Middle frontal gyrus (tissue), 1 donor: ENCODE data around the gene CD300LD.

Source experiments
- DNase-seq: peaks from one replicate; pipeline ENCODE4 v3.0.0-alpha.2; 2015; ENCODE audit warnings: low spot score; ENCODE audit errors: extremely low spot score

CD300LD gene

DNA sequence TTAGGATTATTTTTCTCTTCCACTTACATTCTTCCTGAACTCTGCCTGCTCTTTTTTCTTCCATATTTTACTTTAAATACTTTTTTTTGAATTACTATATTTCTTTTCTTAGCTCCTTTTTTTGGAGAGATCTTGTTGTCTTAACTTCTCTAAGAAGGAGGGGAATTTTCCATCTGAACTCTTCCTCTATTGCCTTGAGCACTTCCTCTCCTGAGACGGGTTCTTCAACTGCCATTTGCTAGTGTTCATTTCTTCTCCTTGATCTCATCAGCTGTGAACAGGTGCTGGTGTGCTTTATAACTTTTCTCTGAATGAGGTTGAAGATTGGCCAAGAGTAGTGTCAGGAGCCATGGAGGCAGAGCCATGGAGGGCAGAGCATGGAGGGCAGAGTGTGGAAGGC lies 15.1 kb upstream of the CD300LD start:
- DNase-seq: no peak

- no peak for DNase-seq
Measured at GRCh38 chr17:74606050-74606449, 14.0 kb upstream of the CD300LD start.

- DNase-seq: no peak
Measured at GRCh38 chr17:74605361-74605760, 13.3 kb upstream of the CD300LD start.

GRCh38 chr17:74604761-74605160 lies 12.7 kb upstream of the CD300LD start:
- DNase-seq: no peak

DNA sequence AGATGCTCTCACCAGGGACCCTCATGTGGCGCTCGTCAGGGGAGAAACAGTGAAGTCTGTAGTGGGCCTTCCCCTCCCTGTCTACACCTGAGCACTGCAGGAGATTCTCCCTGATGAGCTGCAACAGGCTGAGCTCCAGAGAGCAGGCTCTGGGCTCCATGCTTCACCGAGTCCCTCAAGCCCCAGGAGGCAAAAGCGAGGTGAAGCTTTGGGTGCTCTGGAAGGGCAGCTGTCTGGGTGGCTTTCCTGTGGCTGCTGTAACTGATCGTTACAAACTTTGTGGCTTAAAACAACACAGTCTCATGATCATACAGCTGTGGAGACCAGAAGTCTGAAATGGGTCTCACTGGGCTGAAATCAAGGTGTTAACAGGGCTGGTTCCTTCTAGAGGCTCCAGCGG lies 12.1 kb upstream of the CD300LD start:
- no peak for DNase-seq

DNA sequence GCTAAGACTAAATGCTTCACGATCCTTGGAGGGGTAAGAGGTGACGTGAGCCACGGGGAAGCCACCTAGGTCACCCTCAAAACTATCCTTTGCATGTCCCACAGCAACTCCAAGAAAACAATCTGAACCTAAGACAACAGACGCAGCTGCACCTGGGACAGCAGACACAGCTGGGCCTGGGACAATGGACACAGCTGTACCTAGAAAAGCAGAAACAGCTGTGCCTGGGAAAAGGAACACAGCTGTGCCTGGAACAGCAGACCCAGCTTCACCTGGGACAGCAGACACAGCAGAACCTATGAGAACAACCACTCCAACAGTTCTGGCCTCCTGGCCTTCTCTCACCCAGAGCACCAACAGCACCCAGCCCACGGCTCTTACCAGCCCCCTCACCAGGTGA lies 11.7 kb upstream of the CD300LD start:
- DNase-seq: no peak

- DNase-seq: no peak
Measured at GRCh38 chr17:74603037-74603635, 11.1 kb upstream of the CD300LD start.

DNA sequence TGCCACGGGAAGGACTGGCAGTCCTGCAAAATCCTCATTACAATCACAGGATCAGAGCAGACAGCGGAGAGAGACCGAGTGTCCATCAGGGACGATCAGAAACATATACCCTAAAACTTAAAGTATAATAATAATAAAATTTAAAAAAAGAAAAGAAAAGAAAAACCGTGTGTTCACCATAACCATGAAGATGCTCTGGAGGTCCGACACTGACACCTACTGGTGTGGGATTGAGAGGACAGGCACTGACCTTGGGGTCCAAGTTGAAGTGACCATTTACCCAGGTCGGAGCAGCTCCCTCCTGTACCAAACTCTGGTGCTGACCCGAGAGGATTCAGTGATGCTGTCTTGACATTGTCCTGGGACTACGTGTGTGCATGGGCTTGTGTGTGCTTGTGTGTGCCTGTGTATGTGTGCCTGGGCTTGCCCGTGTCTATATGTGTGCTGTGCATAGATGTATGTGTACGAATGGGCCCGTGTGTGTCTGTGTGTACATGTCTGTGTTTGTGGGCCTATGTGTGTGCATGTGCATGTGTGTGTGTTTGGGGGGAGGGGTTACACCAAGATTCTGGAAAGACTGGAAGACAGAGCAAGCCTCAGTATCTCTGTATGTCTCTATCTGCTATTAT lies 10.0 kb upstream of the CD300LD start:
- DNase-seq: no peak

- DNase-seq: no peak
Measured at GRCh38 chr17:74599448-74599939, 7.4 kb upstream of the CD300LD start.

DNA sequence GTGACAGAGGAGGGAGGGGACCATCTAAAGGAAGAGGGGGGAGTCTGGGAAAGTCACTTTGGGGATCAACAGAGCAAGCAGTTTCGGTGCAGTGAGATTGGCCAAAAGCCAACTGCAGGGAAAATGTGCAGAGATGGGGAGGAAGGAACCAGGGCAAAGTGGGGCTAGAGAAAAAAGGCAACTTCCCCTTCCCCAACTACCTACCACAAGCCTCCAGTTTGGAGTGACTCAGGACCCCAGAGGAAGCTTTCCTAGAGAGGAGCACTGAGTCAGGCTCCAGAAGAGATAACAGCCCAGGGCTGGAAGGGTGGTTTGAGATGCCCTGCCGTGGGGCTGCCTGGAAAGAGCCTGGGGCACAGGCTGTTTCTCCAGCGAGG lies 6.9 kb upstream of the CD300LD start:
- no peak for DNase-seq

DNA sequence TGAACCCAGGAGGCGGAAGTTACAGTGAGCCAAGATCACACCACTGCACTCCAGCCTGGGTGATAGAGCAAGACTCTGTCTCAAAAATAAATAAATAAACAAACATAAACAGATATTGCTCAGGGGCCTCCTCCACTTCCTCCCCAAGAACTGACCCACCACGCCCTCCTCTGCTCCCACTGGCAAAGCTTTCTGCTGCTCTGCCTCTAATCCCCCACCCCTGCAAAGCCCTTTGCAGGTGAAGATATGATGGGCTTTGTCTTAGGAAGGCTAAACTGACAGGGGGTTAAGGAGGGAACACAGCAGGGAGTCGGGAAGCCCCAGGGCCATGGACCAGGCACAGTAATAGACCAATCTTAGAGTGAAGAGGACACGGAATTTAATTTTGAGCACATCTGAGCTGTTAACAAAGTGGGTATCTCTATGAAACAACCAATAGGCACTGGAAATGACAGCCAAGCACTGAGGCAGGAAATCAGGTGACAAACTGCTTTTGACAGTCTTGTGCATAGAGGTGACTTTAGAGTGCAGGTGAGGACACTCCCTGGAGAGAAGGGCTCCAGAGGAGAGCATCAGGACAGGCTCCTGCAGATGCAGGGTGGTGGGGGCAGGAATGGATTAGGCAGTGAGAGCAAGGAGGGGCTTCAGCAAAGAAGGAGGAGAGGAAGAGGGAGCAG lies 6.4 kb upstream of the CD300LD start:
- no peak for DNase-seq

- no peak for DNase-seq
Measured at GRCh38 chr17:74597069-74597790, 5.1 kb upstream of the CD300LD start.

DNA sequence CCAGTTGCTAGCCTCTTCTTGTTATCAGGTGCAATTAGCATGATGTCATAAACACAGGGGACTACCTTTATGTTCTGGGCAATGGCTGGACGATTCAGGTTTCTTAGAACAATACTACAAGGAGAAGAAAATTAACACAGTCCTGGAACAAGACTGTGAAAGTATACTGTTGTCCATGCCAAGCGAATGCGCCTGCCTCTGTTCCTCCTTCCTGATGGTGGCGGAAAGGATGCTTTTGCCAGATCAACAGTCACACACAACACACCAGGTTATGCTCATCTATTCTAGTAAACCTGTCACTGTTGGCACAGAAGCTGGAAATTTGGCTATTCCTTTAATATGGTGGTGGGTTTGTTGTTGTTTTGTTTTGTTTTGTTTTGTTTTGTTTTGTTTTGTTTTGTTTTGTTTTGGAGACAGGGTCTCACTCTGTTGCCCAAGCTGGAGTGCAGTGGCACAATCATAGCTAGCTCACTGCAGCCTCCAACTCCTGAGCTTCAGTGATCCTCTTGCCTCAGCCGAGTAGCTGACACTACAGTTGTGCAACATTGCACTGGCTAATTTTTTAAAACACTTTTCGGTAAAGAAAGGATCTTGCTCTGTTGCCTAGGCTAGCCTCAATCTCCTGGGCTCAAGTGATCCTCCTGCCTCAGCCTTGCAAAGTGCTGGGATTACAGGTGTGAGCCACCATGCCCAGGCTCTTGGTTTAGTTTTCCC lies 3.1 kb upstream of the CD300LD start:
- no peak for DNase-seq

DNA sequence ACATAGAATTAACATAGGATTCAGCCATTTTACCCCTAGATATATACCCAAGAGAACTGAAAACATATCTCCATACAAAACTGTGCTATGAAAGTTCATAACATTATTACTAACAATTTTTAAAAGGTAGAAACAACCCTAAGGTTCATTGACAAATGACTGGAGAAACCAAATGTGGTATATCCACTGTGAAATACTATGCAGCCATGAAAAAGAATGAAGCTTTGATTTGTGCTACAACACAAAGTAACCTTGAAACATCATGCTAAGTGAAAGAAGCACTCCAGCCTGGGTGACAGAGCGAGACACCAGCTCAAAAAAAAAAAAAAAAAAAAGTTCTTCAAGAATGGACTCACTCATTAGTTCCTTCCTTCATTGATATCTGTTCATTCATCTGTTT lies 580 bp downstream of the CD300LD start:
- DNase-seq: no peak

DNA sequence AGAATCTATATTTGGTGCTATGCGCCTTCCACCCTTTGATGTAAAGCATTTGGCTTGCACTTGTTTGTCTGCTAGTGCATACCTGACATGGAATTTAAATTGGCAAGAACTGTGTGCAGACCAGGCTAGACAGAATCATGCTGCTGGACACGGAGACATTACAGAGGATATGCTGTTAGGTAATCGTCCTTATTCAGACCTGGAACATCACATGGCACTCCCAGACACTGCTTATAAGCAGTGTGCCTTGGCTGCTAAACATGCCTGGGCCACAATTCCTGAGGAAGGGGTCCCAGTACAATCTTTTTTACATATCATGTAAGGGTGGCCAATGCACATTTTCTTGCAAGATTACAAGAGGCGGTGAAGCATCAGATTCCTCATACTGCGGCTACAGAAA lies 6.4 kb downstream of the CD300LD start:
- no peak for DNase-seq

DNA sequence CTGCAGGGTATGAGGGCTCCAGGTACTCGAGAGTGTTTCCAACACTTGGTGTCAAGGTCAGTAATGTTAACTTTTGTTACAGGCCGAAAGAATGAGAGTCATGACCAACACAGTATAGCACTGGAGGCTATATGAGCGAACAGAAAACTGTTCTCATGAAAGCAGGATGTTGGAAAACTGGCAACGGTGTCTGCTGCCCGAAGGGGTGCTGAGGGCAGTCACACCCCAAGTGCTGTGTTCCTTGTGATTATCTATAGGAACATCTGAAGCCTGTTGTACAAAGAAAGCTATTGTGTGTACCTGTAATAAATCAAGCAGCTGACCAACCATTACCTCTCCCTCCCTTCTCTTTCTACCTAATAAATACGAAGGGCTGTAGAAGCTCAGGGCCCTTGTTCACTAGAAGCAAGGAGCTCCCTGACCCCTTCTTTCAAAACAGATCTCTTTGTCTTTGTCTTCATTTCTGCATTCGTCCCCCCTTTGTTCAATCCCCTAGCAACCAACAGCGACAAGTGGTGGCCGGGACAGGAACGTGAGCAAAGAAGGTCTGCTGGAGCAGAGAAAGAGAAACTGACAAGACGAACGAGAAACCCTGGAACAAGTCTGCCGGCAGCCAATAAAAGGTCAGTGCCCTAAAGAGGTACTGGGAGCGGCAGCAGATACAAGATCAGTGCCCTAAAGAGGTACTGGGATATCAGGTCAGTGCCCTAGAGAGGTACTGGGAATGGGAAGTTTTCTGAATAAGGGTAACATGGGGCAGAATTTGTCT lies 7.6 kb downstream of the CD300LD start:
- no peak for DNase-seq

GRCh38 chr17:74582633-74583032 lies 9.4 kb downstream of the CD300LD start:
- DNase-seq: no peak

DNA sequence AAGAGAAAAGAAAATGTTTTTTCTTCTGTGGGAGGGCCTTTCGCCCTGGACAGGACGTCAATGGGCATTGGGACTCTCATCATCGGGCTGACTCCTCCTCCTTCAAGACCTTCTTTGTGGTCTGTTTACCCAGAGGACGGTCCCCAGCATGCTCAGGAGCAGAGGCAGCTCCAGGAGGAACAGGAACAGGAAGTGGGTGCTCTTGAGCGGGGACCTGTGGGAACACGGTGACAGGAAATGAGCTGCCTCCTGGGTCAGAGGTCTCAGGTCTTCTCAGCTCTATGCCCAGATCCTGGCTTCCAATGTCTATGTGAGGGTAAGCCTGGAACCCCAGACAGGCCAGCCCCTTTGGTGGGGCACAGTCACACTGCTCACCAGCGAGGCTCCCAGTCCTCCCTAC lies 12.2 kb downstream of the CD300LD start:
- DNase-seq: no peak

- DNase-seq: no peak
Measured at GRCh38 chr17:74578979-74579378, 13.1 kb downstream of the CD300LD start.

- DNase-seq: no peak
Measured at GRCh38 chr17:74574489-74575142, 17.5 kb downstream of the CD300LD start.
